ENCODE results near the gene ACKR1. TPM values are rescaled to one million over a fixed set of nuclear protein-coding genes. Genes with fewer than 3 reads are reported as not detected.

ACKR1 gene, protein sequence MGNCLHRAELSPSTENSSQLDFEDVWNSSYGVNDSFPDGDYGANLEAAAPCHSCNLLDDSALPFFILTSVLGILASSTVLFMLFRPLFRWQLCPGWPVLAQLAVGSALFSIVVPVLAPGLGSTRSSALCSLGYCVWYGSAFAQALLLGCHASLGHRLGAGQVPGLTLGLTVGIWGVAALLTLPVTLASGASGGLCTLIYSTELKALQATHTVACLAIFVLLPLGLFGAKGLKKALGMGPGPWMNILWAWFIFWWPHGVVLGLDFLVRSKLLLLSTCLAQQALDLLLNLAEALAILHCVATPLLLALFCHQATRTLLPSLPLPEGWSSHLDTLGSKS
- not detected in 3 replicates for polyA plus RNA-seq
- not detected for polyA plus RNA-seq (2011; ENCODE audit: low read depth)
- polyA plus RNA-seq (2011; cell fraction: cytosol; rRNA removed) = not detected in 2 replicates
- polyA plus RNA-seq (2011; cell fraction: nucleus; rRNA removed) = not detected in 2 replicates
- polyA plus RNA-seq (2012; ENCODE audit: low replicate concordance) = not detected in 2 replicates
- polyA minus RNA-seq = not detected in 3 replicates
- polyA minus RNA-seq (2011; cell fraction: cytosol; rRNA and poly(A)+ RNA removed) = not detected
- not detected in 2 replicates for polyA minus RNA-seq (2011; cell fraction: nucleus; rRNA and poly(A)+ RNA removed)

DNA sequence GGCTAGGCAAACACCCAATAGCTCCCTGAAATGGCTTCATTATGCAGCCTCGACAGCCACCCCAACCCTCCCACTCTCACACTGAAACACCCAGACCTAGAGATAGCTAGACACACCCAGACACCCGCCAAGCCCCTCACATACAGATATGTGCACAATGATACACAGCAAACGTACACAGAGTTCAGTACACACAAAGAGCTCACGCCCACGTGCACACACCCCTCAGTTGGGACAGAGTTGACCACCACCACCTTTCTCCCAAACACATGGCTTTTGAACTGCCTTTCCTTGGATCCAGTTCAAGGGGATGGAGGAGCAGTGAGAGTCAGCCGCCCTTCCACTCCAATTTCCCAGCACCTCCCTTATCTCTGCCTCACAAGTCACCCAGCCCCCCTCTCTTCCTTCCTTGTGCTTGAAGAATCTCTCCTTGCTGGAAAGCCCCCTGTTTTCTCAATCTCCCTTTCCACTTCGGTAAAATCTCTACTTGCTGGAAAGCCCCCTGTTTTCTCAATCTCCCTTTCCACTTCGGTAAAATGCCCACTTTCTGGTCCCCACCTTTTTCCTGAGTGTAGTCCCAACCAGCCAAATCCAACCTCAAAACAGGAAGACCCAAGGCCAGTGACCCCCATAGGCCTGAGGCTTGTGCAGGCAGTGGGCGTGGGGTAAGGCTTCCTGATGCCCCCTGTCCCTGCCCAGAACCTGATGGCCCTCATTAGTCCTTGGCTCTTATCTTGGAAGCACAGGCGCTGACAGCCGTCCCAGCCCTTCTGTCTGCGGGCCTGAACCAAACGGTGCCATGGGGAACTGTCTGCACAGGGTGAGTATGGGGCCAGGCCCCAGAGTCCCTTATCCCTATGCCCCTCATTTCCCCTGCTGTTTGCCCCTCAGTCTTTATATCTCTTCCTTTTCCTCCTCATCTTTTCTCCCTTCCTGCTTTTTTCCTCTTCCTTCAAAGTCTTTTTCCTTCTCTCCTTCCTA is at the start of gene ACKR1:
Gene ACKR1 (plus strand): TSS at position 715 of the 981 bp plus-strand sequence. CDS start 85 bp downstream, at position 800.
- TF ChIP-seq CTCF (optimal IDR thresholded peaks at IDR 0.05 in 1 of 3, IDR thresholded peaks at IDR 0.05 in 1 of 3, conservative IDR thresholded peaks at IDR 0.05 in 1 of 3; ENCODE audit: extremely low read depth in 1 of 3, insufficient read depth in 2 of 3, low read length in 3 of 3) (no peak), EZH2 (IDR thresholded peaks at IDR 0.05; ENCODE audit: low read length) (no peak)
- dilution Hi-C loops (cut with MboI; ENCODE audit: extremely low pct_ligation_motif_present, low sequenced_read_pairs) = no loop called here
- no peak within 1 kb of the TSS for H3K27ac ChIP-seq (ENCODE audit: control insufficient read depth, insufficient read depth, low read length)

DNA sequence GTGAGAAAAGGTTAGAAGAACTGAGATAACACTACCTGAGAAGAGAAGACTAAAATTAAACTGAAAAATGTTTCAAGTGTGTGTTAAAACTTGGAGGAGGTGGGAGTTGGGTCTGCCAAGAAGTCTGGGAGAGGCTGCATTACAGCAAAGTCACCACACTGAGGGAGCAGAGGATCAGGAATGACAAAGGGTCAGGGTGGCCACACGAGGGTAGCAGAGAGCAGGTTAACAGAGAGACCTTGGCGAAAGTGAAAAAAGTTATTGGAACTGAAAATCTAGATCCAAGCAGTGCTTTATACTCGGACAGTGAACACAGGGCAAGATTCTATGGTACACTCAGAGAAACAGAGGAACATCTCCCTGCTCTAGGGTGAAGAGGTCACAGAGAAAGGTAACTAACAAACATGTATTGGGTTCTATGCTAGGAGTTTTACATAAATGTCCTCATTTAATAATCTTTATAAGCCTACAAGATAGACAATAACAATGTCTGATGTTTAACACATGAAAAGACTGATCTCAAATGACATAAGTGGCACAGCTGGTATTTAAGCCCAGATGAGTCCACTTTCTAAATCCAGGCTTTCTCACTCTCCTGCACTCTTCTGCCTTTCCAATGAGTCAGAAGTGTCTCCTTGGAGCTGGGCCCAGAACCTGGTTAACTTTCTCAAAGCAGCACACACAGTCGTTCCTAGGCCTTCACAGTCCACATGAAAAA is 43.5 kb upstream of the ACKR1 start:
- TF ChIP-seq EZH2 (IDR thresholded peaks at IDR 0.05; ENCODE audit: low read length) (no peak), CTCF (optimal IDR thresholded peaks at IDR 0.05 in 1 of 3, IDR thresholded peaks at IDR 0.05 in 1 of 3, conservative IDR thresholded peaks at IDR 0.05 in 1 of 3; ENCODE audit: extremely low read depth in 1 of 3, insufficient read depth in 2 of 3, low read length in 3 of 3) (peak; percentile 94 to 100 (median 99))
- H2AFZ ChIP-seq (ENCODE audit: control insufficient read depth, low read length) = no peak overlapping the region
- H3K9me3 ChIP-seq (ENCODE audit: control insufficient read depth, low read depth, low read length) = no peaks in the 10 kb centered on the region
- peak overlapping the region; percentile 76 for H3K4me2 ChIP-seq (ENCODE audit: control insufficient read depth, extremely low read depth, insufficient read depth, low read depth, low read length)
- no peaks in the 10 kb centered on the region for H3K79me2 ChIP-seq (ENCODE audit: control insufficient read depth, insufficient read depth, low read length)
- no peak overlapping the region for H3K27ac ChIP-seq (ENCODE audit: control insufficient read depth, insufficient read depth, low read length)
- no peak overlapping the region for H3K9ac ChIP-seq (ENCODE audit: control insufficient read depth, extremely low read depth, insufficient read depth, low read length)
- DNase-seq (ENCODE audit: low read depth, low spot score) (no peak), FAIRE-seq (peak; percentile 90)
- H3K27me3 ChIP-seq (ENCODE audit: control insufficient read depth, extremely low read depth, insufficient read depth, low read length) = peaks cover 9% of the 10 kb centered on the region
- no peaks in the 10 kb centered on the region for H3K9me1 ChIP-seq (ENCODE audit: control insufficient read depth, extremely low read depth, insufficient read depth, low read length)
- H4K20me1 ChIP-seq (ENCODE audit: control insufficient read depth, extremely low read depth, insufficient read depth, low read length) = no peaks in the 10 kb centered on the region
- peak overlapping the region in 2 of 3 experiments; percentile 21 to 58 for H3K4me3 ChIP-seq (ENCODE audit: control insufficient read depth in 2 of 3, extremely low read depth in 1 of 3, insufficient read depth in 2 of 3, low read depth in 1 of 3, low read length in 3 of 3)
- dilution Hi-C loops (cut with MboI; ENCODE audit: extremely low pct_ligation_motif_present, low sequenced_read_pairs) = no loop called here
- peaks cover 12% of the 10 kb centered on the region for H3K4me1 ChIP-seq (ENCODE audit: control insufficient read depth, extremely low read depth, insufficient read depth, low read length)
- no peaks in the 10 kb centered on the region for H3K36me3 ChIP-seq (ENCODE audit: control insufficient read depth in 2 of 2, extremely low read depth in 1 of 2, insufficient read depth in 2 of 2, low read length in 2 of 2)

More for the DNA sequence above, at the start of gene ACKR1:
- Histone ChIP-seq H3K27me3 (ENCODE audit: control insufficient read depth, extremely low read depth, insufficient read depth, low read length) (peaks cover 40% of the 10 kb centered on the region), H4K20me1 (ENCODE audit: control insufficient read depth, extremely low read depth, insufficient read depth, low read length) (no peaks in the 10 kb centered on the region), H3K79me2 (ENCODE audit: control insufficient read depth, insufficient read depth, low read length) (no peaks in the 10 kb centered on the region), H3K4me2 (ENCODE audit: control insufficient read depth, extremely low read depth, insufficient read depth, low read depth, low read length) (no peak within 1 kb of the TSS), H3K9me3 (ENCODE audit: control insufficient read depth, low read depth, low read length) (no peaks in the 10 kb centered on the region), H3K36me3 (ENCODE audit: control insufficient read depth in 2 of 2, extremely low read depth in 1 of 2, insufficient read depth in 2 of 2, low read length in 2 of 2) (no peaks in the 10 kb centered on the region), H3K4me1 (ENCODE audit: control insufficient read depth, extremely low read depth, insufficient read depth, low read length) (no peaks in the 10 kb centered on the region), H3K9me1 (ENCODE audit: control insufficient read depth, extremely low read depth, insufficient read depth, low read length) (no peaks in the 10 kb centered on the region), H2AFZ (ENCODE audit: control insufficient read depth, low read length) (no peak within 1 kb of the TSS), H3K9ac (ENCODE audit: control insufficient read depth, extremely low read depth, insufficient read depth, low read length) (no peak within 1 kb of the TSS), H3K4me3 (ENCODE audit: control insufficient read depth in 2 of 3, extremely low read depth in 1 of 3, insufficient read depth in 2 of 3, low read depth in 1 of 3, low read length in 3 of 3) (no peak within 1 kb of the TSS)
- FAIRE-seq (no peak), DNase-seq (ENCODE audit: low read depth, low spot score) (no peak)

Measured in keratinocyte (primary cell).